GM12873 (cell line): ENCODE measurements around the gene RPS6KA4.

ENCODE experiments used
- TF ChIP-seq, protein P1 (sequence below): IDR thresholded peaks from 2 replicates; pipeline ENCODE4 v1.5.1; 2012; ENCODE audit warnings: low read depth, mild to moderate bottlenecking, moderate library complexity, low read length, control low read depth; ENCODE audit not compliant: insufficient read depth; ENCODE audit errors: missing control alignments

RPS6KA4 gene

DNA sequence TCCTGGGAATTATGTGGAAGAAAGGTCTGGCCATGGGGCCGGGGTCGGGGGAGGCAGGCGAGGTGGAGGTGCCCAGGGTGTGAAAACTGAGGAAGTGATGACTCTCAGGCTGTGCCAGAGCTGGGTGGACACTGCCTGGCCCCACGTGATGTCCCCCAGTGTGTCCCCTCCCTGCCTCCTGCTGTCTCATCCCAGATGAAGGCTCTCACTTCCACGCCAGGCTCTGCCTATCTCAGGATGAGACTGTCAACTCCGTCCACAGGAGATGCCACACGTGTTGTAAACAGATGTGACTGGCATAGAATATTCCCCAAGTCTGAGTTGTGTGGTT is 51.4 kb downstream of the RPS6KA4 start:
- TF ChIP-seq, protein P1, sequence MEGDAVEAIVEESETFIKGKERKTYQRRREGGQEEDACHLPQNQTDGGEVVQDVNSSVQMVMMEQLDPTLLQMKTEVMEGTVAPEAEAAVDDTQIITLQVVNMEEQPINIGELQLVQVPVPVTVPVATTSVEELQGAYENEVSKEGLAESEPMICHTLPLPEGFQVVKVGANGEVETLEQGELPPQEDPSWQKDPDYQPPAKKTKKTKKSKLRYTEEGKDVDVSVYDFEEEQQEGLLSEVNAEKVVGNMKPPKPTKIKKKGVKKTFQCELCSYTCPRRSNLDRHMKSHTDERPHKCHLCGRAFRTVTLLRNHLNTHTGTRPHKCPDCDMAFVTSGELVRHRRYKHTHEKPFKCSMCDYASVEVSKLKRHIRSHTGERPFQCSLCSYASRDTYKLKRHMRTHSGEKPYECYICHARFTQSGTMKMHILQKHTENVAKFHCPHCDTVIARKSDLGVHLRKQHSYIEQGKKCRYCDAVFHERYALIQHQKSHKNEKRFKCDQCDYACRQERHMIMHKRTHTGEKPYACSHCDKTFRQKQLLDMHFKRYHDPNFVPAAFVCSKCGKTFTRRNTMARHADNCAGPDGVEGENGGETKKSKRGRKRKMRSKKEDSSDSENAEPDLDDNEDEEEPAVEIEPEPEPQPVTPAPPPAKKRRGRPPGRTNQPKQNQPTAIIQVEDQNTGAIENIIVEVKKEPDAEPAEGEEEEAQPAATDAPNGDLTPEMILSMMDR: no peak

DNA sequence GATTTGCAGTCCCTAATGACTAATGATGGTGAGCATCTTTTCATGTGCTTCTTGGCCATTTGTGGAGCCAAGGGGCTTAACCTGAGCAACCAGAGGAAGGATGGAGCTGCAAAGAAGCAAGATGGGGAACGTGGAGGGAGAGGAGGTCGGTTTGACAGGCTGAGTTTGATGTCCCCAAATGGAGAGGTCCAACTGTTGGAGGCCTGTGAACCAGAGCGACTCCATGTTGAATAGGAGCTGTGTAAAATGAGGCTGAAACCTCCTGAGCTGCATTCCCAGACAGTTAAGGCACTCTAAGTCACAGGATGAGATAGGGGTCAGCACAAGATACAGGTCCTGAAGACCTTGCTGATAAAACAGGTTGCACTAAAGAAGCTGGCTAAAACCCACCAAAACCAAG is 54.5 kb downstream of the RPS6KA4 start:
- TF ChIP-seq, protein P1: no peak

DNA sequence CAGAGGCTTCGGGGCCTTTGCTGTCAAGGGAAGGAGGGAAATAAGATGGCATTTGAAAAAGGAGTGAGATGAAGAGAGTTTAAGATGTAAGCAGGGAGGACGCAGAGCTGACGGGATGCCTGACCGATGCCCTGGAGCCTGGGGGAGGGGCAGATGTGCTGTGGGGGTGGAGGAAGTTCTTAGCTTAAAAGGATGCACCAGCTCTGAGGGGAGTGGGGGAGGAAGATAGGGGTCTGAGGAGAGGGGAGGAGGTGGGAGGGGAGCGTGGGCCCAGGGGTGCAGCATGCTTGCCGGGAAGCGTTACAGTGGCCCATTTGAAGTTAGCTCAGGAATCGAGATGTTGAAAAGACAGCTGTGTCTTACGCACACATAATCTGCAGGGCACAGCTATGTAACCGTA is 56.3 kb downstream of the RPS6KA4 start:
- TF ChIP-seq, protein P1: no peak

DNA sequence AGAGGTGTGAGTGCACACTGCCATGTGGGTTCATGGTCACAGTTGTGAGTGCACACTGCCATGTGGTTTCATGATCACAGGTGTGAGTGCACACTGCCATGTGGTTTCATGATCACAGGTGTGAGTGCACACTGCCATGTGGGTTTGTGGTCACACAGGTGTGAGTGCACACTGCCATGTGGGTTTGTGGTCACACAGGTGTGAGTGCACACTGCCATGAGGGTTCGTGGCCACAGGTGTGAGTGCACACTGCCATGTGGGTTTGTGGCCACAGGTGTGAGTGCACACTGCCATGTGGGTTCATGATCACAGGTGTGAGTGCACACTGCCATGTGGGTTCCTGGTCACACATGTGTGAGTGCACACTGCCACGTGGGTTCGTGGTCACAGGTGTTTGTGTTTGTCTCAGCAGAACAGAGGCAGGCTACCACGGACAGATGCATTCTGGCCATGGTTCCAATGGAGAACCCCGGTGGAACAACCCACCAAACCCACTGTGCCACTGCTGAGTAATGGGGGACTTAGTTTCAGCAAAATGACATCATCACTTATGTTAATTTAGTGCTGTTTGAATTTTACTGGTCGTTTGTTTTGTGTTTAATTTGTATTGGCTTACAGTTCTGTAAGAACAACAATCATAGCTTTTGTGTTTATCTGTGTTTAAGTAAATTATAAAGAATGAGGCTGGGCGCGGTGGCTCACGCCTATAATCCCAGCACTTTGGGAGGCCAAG is 57.2 kb downstream of the RPS6KA4 start:
- TF ChIP-seq, protein P1: no peak

DNA sequence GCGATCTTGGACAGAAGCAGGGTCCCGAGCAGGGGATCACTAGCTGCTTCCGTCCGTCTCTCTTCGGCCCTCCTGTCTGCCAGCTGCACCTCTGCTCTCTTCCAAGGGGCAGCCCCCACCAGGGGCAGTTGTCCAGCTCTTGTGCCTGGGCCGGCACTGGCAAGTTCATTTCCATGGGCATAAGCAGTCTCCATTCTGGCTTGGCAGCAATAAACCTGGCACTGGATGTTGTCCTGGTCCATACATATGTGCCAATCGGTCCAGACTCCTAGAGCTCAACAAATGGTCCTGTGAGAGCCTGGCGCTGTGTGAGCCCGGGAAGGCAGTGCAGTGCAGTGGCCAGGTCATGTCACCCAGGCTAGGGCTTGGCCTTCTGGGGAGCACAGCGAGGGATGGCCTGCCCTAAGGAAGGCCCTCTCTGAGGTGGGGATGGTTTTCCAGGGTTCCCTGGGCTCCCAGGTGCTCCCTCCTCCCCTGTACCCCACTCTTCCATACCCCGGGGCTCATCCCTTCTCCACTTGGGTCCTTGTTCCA is 60.4 kb downstream of the RPS6KA4 start:
- TF ChIP-seq, protein P1: no peak

DNA sequence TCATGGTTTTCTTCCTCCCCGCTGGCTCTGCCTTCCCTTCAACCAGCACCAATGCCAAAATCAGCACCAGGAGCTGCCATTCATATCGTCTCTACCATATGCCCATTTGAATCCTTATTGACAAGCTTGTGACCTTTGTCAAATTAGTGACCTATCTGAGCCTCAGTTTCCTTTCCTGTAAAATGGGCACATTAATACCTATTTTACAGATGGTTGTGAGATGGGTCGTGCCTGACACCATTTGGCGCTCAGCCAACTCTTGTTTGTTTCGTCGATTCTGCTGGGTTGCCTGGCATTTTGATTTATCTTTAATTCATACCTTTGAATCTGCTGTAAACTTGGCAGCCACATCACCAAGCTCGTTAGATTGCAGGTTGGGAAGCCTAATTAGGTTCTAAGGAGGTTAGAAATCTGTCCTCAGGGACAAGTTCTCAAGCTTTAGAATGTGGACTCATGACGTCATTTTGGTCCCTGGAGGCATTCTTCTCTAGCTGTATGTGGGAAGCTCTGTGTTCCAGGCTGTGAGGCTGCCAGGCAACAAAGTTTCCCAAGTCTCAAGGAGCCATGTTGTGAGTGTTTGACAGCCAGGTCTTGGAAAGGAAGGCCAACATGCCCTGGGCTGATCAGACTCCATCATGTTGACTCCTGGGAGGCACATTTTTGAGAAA is 61.0 kb downstream of the RPS6KA4 start:
- TF ChIP-seq, protein P1: no peak
